Astrocyte (in vitro differentiated cells and primary cell): Measurements from ENCODE around the gene MAST3.

Source experiments
- EZH2 ChIP-seq: IDR thresholded peaks from 2 replicates; pipeline ENCODE4 v1.6.1; 2012; ENCODE audit warnings: mild to moderate bottlenecking, low read length, inconsistent platforms; ENCODE audit not compliant: insufficient read depth
- TF ChIP-seq, protein P1 (sequence below): IDR thresholded peaks from 2 replicates; pipeline ENCODE4 v1.5.1; 2011; ENCODE audit warnings: low read depth, mild to moderate bottlenecking, inconsistent platforms, low read length, moderate library complexity; ENCODE audit not compliant: insufficient read depth

GRCh38 chr19:18086590-18087138, 10.9 kb upstream of the MAST3 start, which contains the start of gene IL12RB1:
- TF ChIP-seq, protein P1, sequence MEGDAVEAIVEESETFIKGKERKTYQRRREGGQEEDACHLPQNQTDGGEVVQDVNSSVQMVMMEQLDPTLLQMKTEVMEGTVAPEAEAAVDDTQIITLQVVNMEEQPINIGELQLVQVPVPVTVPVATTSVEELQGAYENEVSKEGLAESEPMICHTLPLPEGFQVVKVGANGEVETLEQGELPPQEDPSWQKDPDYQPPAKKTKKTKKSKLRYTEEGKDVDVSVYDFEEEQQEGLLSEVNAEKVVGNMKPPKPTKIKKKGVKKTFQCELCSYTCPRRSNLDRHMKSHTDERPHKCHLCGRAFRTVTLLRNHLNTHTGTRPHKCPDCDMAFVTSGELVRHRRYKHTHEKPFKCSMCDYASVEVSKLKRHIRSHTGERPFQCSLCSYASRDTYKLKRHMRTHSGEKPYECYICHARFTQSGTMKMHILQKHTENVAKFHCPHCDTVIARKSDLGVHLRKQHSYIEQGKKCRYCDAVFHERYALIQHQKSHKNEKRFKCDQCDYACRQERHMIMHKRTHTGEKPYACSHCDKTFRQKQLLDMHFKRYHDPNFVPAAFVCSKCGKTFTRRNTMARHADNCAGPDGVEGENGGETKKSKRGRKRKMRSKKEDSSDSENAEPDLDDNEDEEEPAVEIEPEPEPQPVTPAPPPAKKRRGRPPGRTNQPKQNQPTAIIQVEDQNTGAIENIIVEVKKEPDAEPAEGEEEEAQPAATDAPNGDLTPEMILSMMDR: no peak
- TF ChIP-seq EZH2: no peak
